NCI-H748 (cell line): Measurements from ENCODE around the gene LDLRAD4.

Experiments
- DNase-seq: peaks from one replicate; lab custom pipeline; 2025; ENCODE audit not compliant: unreplicated experiment; lab: John Stamatoyannopoulos, UW

Gene LDLRAD4

GRCh38 chr18:13366962-13367892 is 148.7 kb downstream of the LDLRAD4 start:
- DNase-seq = no peak

- no peak for DNase-seq
Observed at GRCh38 chr18:13368080-13368813, 149.7 kb downstream of the LDLRAD4 start.

GRCh38 chr18:13369353-13369752 is 150.8 kb downstream of the LDLRAD4 start:
- no peak for DNase-seq

GRCh38 chr18:13369756-13370510 is 151.4 kb downstream of the LDLRAD4 start:
- peak; percentile 63 for DNase-seq

GRCh38 chr18:13370995-13371625 is 152.6 kb downstream of the LDLRAD4 start:
- no peak for DNase-seq

- peak; percentile 32 for DNase-seq
Observed at GRCh38 chr18:13371689-13372418, 153.3 kb downstream of the LDLRAD4 start.

- peak; percentile 32 for DNase-seq
Observed at GRCh38 chr18:13372531-13372951, 154.0 kb downstream of the LDLRAD4 start.

- no peak for DNase-seq
Observed at GRCh38 chr18:13374096-13374467, 155.5 kb downstream of the LDLRAD4 start.

- peak; percentile 92 for DNase-seq
Observed at GRCh38 chr18:13374468-13375301, 156.1 kb downstream of the LDLRAD4 start.

- DNase-seq = no peak
Observed at GRCh38 chr18:13375302-13376255, 157.0 kb downstream of the LDLRAD4 start.

GRCh38 chr18:13376298-13376840 is 157.8 kb downstream of the LDLRAD4 start:
- DNase-seq = no peak

- no peak for DNase-seq
Observed at GRCh38 chr18:13376841-13377351, 158.3 kb downstream of the LDLRAD4 start.

GRCh38 chr18:13377496-13377895 is 158.9 kb downstream of the LDLRAD4 start:
- DNase-seq = peak; percentile 42

GRCh38 chr18:13378150-13378549 is 159.6 kb downstream of the LDLRAD4 start:
- DNase-seq = no peak

- peak; percentile 76 for DNase-seq
Observed at GRCh38 chr18:13379062-13379865, 160.7 kb downstream of the LDLRAD4 start.

- DNase-seq = no peak
Observed at GRCh38 chr18:13379930-13380690, 161.6 kb downstream of the LDLRAD4 start.
